GM19397 (cell line): Measurements from ENCODE around the gene LACC1.

ENCODE experiments used
- ATAC-seq: cut with Tn5 transposase; IDR thresholded peaks from one replicate; pipeline ENCODE4 v1.9.1; 2021; ENCODE audit warnings: mild to moderate bottlenecking, moderate library complexity; ENCODE audit not compliant: unreplicated experiment

LACC1 gene

GRCh38 chr13:43883631-43884030 is 3.9 kb downstream of the LACC1 start:
- ATAC-seq, result no peak

DNA sequence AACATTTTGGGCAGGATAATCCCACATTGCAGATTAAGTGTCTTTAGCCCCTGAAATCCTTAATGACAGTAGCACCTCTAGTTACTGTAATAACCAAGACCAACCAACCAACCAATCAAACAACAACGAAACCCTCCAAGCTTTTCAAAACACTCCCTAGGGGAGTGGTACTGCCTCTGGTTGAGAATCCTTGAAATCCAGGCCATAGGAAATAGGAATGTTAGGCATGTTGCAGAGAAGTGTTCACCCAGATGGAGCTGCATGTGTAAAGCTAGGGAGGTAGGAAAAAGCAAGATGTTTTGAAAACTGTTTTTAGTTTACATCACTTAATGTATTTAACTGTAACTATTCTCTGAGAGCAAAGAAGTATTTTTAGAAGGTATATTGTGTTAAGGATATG is 4.5 kb downstream of the LACC1 start:
- no peak for ATAC-seq

- no peak for ATAC-seq
Measured at GRCh38 chr13:43894438-43894837, 14.7 kb downstream of the LACC1 start.

GRCh38 chr13:43895940-43896339 is 16.2 kb downstream of the LACC1 start:
- ATAC-seq, result no peak

DNA sequence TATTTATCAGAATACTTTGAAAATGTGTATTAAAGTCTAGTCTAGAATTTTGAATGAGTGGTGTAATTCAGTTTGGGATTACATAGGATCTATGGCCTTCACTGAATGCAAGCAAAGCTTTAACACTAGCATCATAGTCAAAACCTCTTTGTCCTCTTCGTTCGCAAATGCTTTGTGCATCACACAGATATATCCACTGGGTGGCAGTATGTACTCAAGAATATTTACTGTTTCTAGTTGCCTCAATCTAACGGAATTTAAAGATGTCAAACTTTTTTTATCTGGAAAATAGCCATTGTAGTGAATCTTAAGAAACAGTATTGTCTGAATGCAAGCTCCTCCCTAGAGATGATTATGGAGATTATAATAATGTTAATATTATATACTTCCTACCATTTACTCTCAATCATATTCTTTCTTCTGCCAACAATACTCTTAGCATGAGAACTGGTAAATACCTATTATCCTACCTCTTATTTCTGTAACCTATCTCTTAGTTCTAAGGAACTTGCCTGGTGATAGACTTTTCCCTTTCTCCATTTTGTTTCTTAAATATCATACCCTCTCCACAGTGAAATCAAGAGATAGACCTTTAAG is 25.8 kb downstream of the LACC1 start:
- ATAC-seq, result no peak

GRCh38 chr13:43908156-43909126 is 28.7 kb downstream of the LACC1 start:
- no peak for ATAC-seq

DNA sequence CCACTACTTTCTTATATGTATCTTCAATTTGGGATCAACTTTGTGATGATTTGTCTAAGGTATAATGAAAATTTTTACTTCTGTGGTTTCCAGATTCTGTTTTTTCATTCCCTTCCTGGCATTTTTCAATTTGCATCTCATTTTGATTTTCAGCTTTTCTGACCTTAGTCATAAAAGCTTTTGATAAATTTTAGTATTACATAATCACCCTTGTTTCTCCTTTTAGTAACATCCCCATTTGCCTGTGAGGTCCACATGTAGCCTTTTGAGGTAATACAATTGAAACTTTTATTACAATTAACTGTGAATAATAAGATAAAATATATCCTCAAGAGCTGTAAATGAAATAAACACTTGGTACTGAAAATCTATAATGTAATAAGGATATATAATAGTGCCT is 31.2 kb downstream of the LACC1 start:
- no peak for ATAC-seq

GRCh38 chr13:43911278-43911677 is 31.6 kb downstream of the LACC1 start:
- ATAC-seq, result no peak

DNA sequence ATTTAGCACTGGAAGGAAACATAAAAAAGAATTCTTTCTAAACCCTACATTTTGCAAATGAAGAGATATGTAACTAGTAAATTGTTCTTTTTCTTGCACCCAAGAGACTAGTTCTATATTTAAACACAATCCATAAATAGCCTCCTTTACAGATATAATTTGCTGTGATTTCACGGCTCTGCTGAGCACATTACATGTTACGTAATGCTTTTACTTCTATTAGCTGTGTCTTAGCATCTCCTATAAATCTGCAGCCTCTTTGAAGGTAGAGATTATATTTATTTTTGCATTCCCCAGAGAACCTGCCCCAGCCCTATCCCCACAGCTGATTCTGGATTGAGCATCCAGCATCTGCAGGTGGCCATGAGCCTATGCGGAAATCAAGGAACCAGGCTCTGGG is 32.2 kb downstream of the LACC1 start:
- no peak for ATAC-seq

- no peak for ATAC-seq
Measured at GRCh38 chr13:43915451-43915850, 35.7 kb downstream of the LACC1 start.

DNA sequence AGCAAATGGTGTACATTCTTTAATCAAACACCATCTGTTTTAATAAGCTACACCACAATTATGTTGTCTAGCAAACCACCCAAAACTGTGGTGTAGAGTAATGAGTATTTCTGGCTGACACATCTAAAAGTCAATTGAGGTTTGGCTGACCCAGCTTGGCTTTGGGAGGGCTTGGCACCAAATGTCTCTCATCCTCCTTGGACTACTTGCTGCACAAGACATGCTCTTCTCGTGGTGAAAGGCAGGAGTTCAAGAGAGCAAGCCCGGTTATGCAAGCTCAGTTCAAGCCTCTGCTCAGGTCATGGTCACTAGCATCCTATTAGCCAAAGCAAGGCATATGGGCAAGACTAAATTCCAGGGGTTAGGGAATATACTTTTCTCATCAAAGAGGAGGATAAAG is 37.1 kb downstream of the LACC1 start:
- no peak for ATAC-seq

GRCh38 chr13:43918636-43919035 is 38.9 kb downstream of the LACC1 start:
- no peak for ATAC-seq

GRCh38 chr13:43920965-43921674 is 41.4 kb downstream of the LACC1 start:
- ATAC-seq, result no peak

DNA sequence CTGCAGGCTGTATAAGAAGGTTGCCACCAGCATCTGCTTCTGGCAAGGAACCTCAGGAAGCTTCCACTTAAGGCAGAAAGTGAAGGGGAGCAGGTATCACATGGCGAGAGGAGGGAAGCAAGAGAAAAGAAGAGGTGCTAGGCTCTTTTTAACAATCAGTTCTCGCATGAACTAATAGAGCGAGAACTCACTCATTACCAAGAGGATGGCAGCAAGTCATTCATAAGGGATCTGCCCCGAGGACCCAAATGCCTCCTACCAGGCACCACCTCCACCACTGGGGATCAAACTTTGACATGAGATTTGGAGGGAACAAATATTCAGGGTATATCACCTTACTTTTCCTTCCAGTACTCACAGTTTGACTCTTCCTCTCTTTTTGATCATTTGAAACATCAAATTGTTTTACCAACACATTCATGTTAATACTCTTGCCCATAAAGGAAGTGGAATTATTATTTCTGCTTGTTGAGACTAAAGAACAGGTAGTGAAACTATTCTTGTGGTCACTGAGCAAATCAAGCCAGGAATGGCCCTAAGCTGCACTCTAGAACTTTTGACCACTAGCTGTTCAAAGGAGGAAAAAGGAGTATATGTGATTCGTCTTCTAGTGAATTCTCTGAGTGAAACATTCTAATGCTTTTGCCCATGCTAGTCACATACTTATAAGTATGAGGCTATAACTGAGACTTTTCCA is 45.0 kb downstream of the LACC1 start:
- peak; percentile 92 for ATAC-seq

DNA sequence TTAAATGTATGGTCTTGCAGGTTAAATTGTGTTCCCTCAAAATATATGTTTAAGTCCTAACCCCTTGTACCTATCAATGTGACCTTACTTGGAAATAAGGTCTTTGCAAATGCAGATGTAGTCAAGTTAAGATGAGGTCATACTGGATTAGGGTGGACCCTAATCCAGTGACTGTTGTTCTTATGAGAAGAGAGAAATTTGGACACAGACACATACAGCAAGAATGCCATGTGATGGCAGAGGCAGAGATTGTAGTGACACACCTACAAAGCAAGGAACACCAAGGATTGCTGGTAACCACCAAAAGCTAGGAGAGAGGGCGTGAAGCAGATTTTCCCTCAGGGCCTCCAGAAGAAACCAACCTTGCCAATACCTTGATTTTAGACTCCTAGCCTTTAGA is 50.2 kb downstream of the LACC1 start:
- no peak for ATAC-seq

- ATAC-seq, result peak; percentile 100
Measured at GRCh38 chr13:43933378-43933777, 53.7 kb downstream of the LACC1 start.

DNA sequence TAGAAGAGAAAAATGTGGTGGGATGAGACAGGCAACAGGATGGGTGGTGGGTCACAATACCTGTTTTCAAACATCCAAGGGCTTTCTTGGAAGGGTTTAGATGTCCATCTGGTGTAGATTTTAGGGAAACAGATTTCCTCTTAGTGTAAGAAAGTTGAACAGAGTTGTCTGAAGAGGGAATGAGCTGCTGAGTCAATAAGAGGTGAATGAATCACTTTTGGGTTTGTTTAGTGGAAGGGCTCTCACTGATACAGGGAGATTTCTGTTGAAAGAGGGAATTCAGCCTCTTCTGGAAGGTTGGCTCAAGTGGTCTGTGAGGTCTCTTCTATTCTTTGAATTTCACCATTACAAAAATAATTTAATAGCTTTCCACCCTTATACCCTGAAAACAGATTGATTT is 54.6 kb downstream of the LACC1 start:
- ATAC-seq, result no peak

DNA sequence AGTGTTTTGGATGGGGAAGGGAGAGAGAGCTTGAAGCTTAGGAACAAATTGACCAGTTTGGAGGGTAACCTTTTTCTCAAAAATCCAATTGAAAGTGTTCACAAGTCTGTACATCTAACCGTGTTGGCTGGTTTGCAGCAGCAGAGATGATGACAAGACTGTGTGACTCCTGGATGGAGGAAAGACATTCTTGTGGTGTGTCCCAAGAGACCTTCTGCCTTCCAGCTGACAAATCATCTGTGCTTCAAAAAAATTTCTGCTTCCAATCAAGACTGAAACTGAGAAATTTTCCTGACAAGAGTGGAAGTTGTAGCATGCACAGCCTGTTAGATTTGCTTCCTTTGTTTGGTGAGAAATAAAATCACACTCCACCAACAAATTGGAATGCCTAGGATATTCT is 56.2 kb downstream of the LACC1 start:
- ATAC-seq, result no peak

- no peak for ATAC-seq
Measured at GRCh38 chr13:43936647-43937046, 56.9 kb downstream of the LACC1 start.

- ATAC-seq, result no peak
Measured at GRCh38 chr13:43937839-43938238, 58.1 kb downstream of the LACC1 start.

DNA sequence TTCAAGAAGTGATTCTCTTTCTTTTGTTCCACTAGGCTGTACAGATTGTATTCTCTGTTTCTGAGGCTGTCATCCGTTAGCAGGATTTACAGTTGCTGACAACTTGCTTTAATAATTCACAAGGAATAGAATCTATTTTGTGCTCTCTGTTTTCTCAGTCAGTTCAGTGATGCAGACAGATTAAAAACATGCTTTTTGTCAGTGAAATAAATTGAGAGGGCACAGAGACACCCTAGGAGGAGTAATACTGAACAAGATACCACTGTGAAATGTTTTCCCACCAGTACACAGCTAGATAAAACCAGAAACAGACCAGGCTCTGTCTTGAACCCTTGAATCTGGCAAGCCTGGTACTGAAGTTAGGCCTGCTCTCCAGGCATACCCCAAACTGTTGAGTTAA is 58.7 kb downstream of the LACC1 start:
- no peak for ATAC-seq
